ENCODE results near the gene TTC5. TPM values are rescaled to one million over a fixed set of nuclear protein-coding genes. Genes with fewer than 3 reads are reported as not detected.
"Not testable (repeated sequence)": the region's sequence is repeated elsewhere in the genome, so short reads cannot be mapped to it uniquely, and the experiment has no call there.

TTC5 gene, protein sequence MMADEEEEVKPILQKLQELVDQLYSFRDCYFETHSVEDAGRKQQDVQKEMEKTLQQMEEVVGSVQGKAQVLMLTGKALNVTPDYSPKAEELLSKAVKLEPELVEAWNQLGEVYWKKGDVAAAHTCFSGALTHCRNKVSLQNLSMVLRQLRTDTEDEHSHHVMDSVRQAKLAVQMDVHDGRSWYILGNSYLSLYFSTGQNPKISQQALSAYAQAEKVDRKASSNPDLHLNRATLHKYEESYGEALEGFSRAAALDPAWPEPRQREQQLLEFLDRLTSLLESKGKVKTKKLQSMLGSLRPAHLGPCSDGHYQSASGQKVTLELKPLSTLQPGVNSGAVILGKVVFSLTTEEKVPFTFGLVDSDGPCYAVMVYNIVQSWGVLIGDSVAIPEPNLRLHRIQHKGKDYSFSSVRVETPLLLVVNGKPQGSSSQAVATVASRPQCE
- total RNA-seq = 10 to 100 TPM in 1 of 2 donors, 1 to 10 TPM in 1; 7.6 to 13.3 TPM
- long read RNA-seq, full-length matches to known transcripts = 11 of 12 reads
- long read RNA-seq, partial matches to known transcripts = 1 of 12 reads
- long read RNA-seq, other reads (novel, unspliced or antisense) = 0 of 12 reads

DNA sequence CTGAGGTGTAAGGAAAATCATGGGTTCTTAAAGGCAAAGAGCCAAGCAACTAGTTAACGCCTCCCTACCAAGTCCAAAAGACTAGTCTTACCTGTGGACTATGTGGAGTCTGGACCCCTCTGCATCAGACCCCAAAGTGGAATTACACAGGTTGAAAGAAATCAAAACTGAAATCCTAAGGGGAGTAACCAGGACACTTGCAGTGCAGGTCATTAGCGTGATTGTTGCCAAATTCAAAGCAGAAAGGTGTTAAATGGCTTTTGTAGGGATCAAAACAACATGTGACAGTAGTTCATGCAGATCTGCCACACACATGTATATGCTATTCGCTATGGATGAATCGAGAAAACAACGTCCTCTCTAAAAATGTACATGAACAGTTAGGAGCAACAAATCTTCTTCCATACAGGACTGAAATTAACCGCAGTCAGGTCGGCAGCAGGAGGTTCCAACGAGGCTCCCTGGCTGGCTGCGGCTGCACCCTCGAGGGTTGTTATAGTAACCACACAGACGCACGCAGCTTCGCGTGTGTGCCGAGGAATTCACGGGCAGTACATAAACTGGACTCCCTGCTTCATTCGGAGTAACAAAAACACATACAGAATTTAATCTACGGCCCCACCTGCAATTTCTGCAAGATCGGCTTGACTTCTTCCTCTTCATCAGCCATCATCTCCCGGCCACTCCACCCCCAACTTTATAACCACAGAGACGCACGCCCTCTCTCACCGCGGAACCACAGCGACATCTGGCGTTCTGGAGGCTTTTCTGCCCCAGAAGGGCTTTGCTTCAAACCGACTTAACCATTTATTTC is at the start of gene TTC5:
TSS of gene TTC5 (minus strand) at position 687 of the 814 bp plus-strand sequence. CDS start at position 673, 14 bp downstream.
- DNase-seq = peak; percentile 85
- peak; percentile 97 to 98 for ATAC-seq
- intact Hi-C loops (cut with DNase I) = no loop called here

DNA sequence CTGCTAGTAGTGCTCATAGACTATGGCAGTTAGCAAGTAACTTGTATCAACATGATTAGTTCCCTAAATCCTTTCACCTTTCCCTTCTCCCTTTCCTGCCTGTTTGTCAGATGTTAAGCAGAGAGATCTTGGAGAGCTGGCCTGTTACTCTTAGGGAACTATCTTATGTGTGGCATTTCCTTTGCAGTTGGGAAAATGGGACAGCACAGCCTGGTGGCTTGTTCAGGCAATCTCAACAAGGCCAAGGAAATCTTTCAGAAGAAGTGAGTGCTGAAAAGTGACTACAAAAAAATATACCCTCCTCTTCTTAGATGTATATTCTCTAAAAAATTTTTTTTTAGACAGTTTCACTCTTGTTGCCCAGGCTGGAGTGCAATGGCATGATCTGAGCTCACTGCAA is 45.1 kb upstream of the TTC5 start:
- ATAC-seq (no peak), DNase-seq (no peak)
- intact Hi-C loops (cut with DNase I) = no loop called here

DNA sequence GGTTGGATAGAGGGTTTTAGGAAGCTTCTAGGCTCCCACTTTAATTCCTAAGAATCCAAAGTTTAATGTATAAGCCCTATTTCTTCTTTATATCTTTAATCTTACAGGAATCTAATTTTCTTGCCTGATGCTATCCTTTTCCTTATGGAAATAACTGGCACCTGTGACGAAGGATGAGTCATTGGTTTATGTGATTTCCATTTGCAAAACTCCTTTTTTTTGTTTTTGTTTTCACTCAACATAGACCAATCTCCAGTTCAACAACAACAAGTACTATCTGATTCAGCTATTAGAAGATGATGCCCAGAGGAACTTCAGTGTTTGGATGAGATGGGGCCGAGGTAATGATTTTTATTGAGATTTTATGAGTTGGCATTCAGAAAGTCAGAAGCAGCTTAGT is 44.5 kb upstream of the TTC5 start:
- no peak for ATAC-seq
- intact Hi-C loops (cut with DNase I) = no loop called here
- no peak for DNase-seq

DNA sequence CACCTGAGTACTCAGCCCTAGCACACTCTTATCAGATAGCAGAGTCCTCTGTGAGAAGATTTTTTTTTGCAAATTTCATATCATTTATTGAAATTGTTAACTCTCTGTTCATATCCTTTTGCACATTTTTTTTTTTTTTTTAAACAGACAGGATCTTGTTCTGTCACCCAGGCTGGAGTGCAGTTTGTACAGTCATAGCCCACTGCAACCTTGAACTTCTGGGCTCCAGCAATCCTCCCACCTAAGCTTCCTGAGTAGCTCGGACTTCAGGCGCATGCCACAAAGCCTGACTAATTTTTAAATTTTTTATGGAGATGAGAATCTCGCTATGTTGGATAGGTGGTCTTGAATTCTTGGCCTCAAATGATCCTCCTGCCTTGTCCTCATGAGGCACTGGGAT is 42.0 kb upstream of the TTC5 start:
- intact Hi-C loops (cut with DNase I) = loop anchor here (10.0 kb wide), 2 partner anchors 107 to 117 kb away; partner anchors contain the start of genes APEX1 (in 1 of the 2), OSGEP (in 1 of the 2), PIP4P1 (in 1 of the 2) and PNP (in 1 of the 2)
- DNase-seq (no peak), ATAC-seq (no peak)

DNA sequence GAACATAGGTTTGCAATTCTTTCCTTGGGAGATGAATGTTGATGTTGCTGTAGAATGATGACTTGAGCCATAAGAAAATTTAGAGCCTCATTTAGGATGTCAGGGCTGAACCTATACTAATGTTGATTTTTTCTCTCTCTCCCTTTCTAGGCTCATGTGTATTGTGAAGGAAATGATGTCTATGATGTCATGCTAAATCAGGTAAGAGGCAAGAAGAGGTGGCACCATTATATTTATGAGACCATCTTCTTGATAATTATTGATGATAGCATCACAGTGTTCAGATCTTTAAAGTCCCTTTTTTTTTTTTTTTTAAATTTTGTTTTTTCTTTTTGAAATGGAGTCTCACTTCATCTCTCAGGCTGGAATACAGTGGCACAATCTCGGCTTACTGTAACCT is 41.0 kb upstream of the TTC5 start:
- no peak for ATAC-seq
- intact Hi-C loops (cut with DNase I) = loop anchor here (10.0 kb wide), 2 partner anchors 108 to 118 kb away; partner anchors contain the start of genes APEX1 (in 1 of the 2), OSGEP (in 1 of the 2), PIP4P1 (in 1 of the 2) and PNP (in 1 of the 2)
- DNase-seq = no peak

DNA sequence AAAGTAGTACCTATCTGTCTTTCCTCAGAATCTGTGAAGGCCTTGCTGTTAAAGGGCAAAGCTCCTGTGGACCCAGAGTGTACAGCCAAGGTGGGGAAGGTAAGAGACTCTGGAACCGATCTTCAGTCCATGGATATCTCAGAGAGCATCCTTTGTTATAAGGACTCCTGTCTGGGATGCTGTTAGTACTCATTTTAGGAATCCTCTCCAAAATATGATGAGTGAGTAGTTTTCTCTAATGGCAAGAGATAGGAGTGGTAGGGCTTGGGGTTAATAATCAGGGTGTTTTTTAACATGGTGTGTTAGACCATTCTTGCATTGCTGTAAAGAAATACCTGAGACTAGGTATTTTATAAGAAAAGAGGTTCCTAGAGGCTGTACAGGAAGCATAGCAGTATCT is 39.6 kb upstream of the TTC5 start:
- ATAC-seq (no peak), DNase-seq (no peak)
- intact Hi-C loops (cut with DNase I) = loop anchor here (10.0 kb wide), 2 partner anchors 109 to 119 kb away; partner anchors contain the start of genes APEX1 (in 1 of the 2), OSGEP (in 1 of the 2), PIP4P1 (in 1 of the 2) and PNP (in 1 of the 2)

DNA sequence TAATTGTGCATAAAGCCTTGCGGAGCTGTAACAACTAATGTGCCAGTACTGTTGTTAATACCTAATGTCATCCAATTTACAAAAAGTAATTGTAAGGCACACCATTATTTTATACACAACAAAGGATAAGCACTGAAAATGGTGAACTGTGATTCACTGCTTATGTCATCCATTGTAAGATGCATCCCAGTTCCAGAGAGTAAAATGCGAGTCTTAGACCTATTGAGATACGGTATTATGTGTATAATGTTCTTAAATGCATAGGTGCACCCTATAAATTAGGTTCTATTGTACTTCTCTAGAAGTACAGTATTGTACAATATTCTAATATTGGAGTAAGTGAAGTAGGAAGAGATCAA is 38.1 kb upstream of the TTC5 start:
- DNase-seq = no peak
- intact Hi-C loops (cut with DNase I) = loop anchor here (5.0 to 10.0 kb wide), 3 partner anchors 111 to 338 kb away; partner anchors contain the start of genes APEX1 (in 1 of the 2), OSGEP (in 1 of the 2), PIP4P1 (in 1 of the 2) and PNP (in 1 of the 2)
- ATAC-seq = peak in 1 of 2 donors; percentile 1

DNA sequence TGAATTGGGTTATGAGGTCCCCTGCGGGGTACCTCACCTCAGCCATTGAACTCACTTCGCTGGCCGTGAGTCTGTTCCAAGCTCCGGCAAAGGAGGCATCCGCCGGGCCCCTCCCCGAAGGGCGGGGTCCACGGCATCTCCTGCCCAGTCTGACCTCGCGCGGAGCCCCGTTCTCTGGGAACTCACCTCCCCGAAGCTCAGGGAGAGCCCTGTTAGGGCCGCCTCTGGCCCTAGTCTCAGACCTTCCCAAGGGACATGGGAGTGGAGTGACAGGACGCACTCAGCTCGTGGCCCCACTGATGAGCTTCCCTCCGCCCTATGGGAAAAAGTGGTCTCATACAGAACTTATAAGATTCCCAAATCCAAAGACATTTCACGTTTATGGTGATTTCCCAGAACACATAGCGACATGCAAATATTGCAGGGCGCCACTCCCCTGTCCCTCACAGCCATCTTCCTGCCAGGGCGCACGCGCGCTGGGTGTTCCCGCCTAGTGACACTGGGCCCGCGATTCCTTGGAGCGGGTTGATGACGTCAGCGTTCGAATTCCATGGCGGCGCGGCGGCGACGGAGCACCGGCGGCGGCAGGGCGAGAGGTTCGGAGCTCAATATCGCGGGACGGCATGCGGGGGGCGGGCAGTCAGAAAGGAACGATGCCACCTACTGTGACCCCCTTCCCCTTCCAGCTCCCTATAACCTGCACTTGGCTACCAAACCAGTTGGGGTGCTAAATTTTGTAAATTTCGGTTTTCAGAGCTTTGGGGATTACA is 37.5 kb upstream of the TTC5 start, which contains the start of gene PARP2:
TSS of gene PARP2 (plus strand) at position 544 of the 770 bp plus-strand sequence. CDS start at position 551, 7 bp downstream.
- DNase-seq (peak; percentile 98), ATAC-seq (peak; percentile 95 to 98)
- intact Hi-C loops (cut with DNase I) = loop anchor here (5.0 to 10.0 kb wide), 3 partner anchors 112 to 339 kb away; partner anchors contain the start of genes APEX1 (in 1 of the 2), OSGEP (in 1 of the 2), PIP4P1 (in 1 of the 2) and PNP (in 1 of the 2)

DNA sequence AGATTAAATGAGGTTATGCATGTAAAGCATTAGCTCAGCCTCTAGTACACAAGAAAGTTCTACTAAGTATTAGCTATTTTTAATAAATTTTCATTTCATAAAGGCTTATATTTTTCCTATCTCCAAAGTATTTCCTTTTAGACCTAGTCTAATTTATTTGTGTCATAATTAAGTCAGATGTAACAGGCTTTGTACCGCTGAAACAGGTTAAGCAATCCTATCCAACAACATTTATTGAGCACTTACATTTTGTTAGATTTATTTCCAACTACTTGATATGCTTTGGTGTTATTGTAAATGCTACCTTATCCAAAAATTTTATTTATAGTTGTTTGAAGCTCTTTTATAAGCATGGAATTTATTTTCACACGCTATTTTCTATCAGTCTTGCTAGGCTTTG is 35.9 kb upstream of the TTC5 start:
- DNase-seq (no peak), ATAC-seq (no peak)
- intact Hi-C loops (cut with DNase I) = loop anchor here (5.0 to 10.0 kb wide), 3 partner anchors 113 to 341 kb away; partner anchors contain the start of genes APEX1 (in 1 of the 2), OSGEP (in 1 of the 2), PIP4P1 (in 1 of the 2) and PNP (in 1 of the 2)

DNA sequence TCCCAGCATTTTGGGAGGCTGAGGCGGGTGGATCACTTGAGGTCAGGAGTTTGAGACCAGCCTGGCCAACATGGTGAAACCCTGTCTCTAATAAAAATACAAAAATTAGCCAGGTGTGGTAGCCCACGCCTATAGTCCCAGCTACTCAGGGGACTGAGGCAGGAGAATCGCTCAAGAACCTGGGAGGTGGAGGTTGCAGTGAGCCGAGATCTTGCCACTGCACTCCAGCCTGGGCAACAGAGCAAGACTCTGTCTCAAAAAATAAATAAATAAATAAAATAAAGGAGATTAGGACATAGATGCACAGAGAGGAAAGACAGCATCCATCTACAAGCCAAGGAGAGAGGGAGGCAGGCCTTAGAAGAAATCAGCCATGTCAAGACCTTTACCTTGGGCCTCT is 35.3 kb upstream of the TTC5 start:
- intact Hi-C loops (cut with DNase I) = loop anchor here (5.0 to 10.0 kb wide), 3 partner anchors 114 to 341 kb away; partner anchors contain the start of genes APEX1 (in 1 of the 2), OSGEP (in 1 of the 2), PIP4P1 (in 1 of the 2) and PNP (in 1 of the 2)
- ATAC-seq, DNase-seq: not testable (repeated sequence)

DNA sequence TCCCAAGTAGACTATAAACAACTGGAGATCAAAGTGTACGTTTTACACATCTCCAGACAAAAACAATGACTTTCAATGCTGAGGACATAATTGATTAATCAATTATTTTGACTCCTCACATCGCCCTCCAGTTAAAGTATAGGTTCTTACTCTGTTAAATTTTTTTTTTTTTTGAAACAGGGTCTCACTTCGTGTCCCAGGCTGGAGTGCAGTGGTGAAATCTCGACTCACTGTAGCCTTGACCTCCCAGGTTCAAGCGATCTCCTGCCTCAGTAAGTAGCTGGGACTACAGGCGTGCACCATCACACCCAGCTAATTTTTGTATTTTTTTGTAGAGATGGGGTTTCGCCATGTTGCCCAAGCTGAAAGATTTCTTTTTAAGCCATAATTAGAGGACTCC is 28.3 kb upstream of the TTC5 start:
- DNase-seq = no peak
- intact Hi-C loops (cut with DNase I) = no loop called here

DNA sequence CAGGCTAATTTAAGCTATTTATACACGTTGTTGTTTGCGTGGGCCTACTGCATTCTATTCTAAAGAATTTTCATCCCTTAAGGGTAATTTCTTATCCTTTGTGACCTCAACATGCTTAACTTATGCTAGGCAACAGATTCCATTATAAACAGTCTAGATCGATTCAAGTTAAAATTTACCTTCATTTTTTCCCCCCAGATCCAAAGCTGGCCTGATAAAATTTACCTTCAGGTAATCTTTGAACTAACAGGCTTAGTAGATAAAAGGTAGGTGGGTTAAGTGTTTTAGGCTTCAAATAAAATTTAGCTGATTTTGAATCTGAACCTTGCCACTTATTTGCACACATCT is 27.7 kb upstream of the TTC5 start:
- no peak for ATAC-seq
- no peak for DNase-seq
- intact Hi-C loops (cut with DNase I) = no loop called here

More for the DNA sequence above, 28.3 kb upstream of the TTC5 start:
- ATAC-seq = no peak

DNA sequence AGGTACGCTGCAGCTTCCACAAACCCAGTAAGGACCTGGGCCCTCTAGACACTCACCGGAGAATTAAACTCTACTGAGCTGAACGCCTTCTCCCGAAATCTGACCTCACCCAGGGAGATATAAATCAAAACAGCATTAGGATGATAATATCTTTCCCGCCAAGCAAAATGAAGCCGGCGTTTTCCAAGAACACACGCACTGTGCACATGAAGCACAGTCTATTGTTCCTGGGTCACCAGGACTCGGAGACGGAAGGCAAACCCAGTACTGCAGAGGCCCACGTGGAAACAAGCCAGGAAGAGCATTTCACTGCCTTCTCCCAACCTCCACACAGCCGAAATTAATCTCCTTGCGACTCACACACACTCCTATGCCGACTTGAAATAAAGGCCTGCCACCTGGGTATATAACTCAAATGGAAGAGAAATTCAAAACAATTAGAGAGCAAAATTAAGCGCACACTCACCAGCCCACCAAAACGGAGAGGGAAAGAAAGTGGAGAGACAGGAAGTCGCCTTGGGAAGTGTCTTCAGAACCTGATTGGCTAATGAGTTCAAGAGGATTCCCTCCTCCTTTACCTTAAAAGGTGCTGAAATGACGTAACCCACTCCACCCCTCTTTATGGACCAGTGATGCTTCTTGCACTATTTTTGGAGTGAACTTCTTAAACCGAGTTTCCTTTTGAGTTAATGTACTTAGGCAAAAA is 27.2 kb upstream of the TTC5 start, which contains the start of gene CCNB1IP1:
TSS of gene CCNB1IP1 (minus strand) at position 492 of the 706 bp plus-strand sequence. CDS start 16,756 bp downstream, outside the sequence.
- intact Hi-C loops (cut with DNase I) = no loop called here
- DNase-seq (peak; percentile 66), ATAC-seq (peak; percentile 98 to 100)

DNA sequence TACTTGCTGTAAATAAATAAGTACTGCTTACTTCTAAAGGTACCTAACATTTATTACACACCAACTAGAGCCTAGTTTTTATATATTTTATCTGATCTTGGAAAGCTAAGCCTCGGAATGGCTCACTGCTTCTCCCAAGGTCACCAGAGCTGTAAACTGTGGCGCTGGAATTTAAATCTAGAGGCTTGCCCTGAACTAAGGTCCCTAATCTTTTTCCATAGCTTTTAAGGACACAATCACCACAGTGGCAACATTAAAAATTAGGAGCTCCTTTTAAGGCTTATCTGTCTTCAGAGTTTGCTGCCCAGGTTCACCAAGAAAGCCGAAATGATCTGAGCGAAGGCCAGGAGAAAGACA is 26.7 kb upstream of the TTC5 start:
- intact Hi-C loops (cut with DNase I) = no loop called here
- ATAC-seq = peak; percentile 39 to 51
- no peak for DNase-seq

DNA sequence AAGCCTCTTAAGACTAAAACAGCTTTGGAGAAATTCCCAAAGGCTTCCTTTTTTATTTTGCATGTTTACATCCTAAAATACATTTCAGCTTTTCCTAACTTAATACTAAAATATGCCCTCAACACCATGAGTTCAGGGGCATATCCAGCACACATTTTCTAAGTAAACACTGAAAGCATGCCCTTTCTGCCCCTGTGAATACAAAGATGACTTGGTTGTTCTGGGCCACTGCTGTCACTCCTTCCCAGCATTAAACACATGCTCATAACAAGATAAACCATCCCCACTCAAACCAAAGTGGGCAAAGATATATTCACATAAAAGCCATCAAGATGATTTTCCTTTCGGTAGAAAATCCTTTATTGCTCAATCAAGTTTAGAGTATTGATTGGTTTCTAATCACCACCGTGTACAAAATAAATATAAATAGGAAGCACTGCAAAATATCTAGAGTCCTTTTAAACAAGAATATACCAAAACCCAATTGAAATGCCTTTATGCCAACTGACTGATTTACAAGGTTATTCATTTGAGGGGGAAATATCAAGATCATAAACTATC is 25.4 kb upstream of the TTC5 start:
- ATAC-seq (no peak), DNase-seq (no peak)
- intact Hi-C loops (cut with DNase I) = no loop called here

DNA sequence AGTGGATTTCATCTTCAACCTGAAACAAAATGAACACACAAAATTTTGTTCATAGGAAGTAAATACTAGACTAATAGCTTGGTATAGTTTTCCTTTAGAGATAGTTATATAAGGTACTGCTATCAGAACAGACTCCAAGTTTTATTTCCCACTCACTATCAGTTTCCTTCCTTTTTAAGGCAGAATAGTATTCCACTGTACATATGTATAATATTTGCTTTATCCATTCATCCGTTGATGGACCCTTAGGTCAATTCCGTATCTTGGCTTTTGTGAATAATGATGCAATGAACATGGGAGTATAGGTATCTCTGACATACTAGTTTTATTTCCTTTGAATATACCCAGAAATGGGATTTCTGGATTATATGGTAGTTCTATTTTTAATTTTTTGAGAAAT is 23.6 kb upstream of the TTC5 start:
- intact Hi-C loops (cut with DNase I) = loop anchor here (5.0 to 10.0 kb wide), 2 partner anchors 275 to 283 kb away; no protein-coding TSS in a partner anchor
- DNase-seq = no peak
- no peak for ATAC-seq

DNA sequence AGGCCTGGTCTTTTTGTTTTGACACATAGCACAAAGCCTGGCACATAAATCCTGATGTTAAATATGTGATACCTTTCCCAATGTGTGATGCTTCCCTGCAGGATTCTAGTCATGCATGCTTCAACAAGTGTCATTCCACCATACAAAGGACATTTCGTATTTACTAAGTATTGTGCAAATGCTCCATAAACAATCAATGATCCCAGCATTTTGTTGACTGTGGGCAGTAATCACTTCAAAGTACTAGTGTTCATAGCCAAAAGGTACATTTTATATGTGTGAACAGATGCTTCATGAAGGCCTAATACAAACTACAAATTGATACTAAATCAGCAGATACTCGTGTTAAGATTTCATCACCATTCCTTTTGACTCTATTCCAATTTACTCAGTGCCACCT is 23.0 kb upstream of the TTC5 start:
- DNase-seq (no peak), ATAC-seq (no peak)
- intact Hi-C loops (cut with DNase I) = loop anchor here (5.0 to 10.0 kb wide), 2 partner anchors 276 to 284 kb away; no protein-coding TSS in a partner anchor
